GM21526 (cell line): ENCODE measurements around the gene DMXL1.

ENCODE experiments used
- ATAC-seq: cut with Tn5 transposase; IDR thresholded peaks from one replicate; pipeline ENCODE4 v1.9.1; 2021; ENCODE audit warnings: moderate library complexity; ENCODE audit not compliant: unreplicated experiment, low FRiP score

DMXL1 gene

DNA sequence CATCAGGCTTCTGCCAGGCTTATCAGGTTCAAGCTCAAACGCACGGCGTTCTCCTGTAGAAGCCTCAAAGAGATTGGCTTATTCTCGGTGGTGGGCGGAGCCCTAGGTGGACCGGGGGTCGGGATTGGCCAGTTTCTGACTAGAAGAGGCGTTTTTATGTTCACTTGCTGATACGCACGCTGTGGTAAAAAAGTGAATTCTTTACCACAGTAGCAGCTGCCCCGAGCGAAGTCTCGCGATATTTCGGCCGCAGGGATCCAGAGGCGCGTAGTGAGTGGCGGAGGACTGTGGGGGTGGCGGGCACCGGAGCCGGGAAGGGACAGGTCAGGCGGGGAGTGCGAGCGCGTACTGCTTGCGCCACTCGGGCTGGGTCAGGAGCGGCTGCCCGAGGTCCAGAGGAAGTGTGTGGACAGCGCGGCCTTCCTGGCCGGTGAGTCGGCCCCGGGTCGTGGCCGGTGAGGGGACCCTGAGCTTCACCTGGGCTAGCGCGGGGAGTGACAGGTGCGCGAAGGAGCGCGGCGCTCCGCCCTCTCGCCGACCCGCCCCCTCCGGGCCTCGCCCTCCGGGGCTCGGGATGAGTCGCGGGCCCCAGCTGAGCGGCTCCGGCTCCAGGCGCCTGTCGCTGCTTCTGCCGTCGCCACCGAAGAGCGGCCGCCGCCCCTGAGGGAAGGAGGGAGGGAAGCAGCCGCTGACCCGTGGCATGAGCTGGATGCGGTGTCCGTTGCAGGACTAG is at the start of gene DMXL1:
Gene DMXL1 (plus strand): TSS at position 260 of the 733 bp plus-strand sequence. CDS start 483 bp downstream, outside the sequence.
- peak; percentile 77 for ATAC-seq

GRCh38 chr5:119021149-119021732 is 49.6 kb upstream of the DMXL1 start:
- ATAC-seq: no peak

DNA sequence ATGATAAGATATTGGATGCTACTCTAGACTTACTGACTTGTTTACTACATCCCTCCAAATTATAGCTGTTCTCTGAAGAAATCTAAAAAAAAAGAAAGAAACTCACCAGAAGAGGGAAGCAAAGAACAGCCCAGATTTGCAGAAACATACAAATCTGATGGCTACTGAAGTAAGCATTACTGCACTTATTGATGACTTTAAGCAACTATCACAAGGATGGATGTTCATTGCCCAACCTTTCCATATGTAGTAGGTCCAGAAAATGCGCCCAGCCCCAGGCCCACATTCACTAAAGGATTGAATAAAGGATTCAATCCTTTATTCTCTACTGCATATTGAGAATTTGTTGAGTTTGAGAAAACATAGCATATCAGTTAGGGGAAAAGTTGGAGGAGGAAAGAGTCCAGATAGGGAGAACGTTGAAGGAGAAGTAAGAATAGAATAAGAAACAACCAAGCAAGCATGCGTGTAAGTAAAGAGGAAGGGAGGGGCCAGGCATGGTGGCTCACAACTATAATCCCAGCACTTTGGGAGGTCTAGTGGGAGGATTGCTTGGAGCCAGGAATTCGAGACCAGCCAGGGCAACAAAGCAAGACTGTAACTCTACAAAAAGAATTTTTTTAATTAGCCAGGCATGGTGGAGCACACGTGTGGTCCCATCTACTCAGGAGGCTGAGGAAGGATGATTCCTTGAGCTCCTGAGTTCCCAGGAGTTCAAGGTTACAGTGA is 48.7 kb upstream of the DMXL1 start:
- ATAC-seq: peak; percentile 56

DNA sequence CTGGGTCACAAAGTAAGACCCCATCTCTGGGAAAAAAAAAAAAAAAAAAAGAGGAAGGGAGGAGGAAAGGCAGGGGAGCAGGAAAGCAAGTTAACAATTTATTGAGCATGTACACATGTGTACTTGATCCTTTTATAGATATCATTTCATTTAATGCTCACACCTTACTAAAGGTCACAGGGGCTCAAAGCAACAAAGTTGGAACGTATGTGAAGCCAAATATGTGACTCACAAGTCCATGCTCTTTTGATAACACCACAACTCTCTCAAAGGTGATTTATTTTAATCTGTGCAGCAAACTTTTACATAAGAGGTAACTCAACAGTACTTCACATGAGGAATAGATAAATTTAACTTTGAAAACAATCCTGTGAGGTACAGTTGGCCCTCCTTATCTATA is 48.1 kb upstream of the DMXL1 start:
- ATAC-seq: no peak

- ATAC-seq: no peak
Observed at GRCh38 chr5:119028575-119028974, 42.3 kb upstream of the DMXL1 start.

DNA sequence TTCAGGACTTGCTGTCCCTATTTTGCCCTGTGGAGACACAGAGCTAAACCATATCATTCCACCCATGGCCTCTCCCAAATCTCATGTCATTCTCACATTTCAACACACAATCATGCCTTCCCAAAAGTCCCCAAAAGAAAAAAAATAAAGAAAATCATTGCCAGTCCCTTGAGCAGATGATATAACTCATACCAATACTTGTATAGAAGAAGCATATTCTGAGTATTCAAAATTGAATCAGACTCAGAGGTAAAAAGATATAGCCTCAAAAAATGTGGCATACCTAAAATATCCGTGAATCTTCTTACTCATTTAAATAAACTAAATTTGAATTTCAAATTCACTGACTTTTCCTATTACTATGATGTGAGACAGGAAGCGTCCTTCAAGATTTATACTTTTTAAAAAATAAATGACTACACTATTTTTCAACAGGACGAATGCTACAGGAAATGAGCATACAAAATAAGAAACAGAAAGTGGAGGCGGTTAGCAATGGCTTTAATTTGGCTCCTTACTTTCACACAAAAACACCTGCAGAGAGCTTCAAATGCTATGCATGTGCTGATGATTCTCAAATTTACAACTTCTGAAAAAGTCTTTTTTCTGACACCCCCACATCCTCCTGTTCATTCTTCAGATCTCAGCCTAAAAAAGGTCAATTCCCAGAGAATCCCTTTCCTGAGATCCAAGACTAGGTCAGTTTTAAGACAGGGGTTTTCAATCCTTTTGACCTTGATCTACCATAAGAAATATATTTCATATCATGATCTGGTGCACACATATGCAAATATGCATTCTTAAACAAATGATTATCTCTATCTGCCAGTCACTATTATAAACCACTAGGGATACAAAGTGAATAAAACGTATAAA is 39.6 kb upstream of the DMXL1 start:
- ATAC-seq: peak; percentile 82

GRCh38 chr5:119031905-119032304 is 39.0 kb upstream of the DMXL1 start:
- ATAC-seq: peak; percentile 46

DNA sequence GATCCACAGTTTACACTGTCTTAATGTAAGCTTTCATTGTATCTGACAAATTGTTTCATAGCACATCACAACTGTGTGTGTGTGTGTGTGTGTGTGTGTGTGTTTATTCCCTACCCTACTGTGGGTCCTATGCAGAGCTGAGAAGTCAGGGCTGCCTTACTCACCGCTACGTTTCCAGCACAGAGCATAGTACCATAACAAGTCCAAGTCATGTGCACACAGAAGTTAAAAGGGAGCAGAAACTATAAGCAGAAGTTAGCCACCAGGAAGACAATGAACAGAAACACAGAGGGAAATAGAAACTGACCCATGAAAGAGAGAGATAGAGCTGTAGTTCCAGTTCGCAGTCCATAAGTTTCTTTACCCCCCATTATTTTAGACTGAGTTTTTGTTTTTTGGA is 38.2 kb upstream of the DMXL1 start:
- ATAC-seq: peak; percentile 38

DNA sequence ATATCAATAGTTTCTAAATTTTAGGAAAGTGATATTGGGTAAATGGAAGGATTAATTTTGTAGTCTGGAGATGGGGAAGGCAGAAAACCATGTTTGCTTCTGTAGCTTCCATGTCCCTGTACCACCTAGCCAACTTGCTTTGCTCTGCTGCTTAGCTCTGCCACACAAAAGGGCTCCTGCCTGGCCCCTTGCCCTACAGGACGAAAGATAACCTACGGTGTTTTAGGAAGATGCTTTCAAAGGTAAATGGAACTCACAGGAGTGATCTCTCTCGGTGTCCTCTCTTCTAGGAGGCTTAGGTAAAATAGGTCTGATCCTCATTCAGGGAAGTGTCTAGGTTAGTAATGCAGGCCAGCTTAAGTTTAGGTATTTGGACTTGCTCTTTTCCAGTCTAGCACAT is 37.8 kb upstream of the DMXL1 start:
- ATAC-seq: no peak

DNA sequence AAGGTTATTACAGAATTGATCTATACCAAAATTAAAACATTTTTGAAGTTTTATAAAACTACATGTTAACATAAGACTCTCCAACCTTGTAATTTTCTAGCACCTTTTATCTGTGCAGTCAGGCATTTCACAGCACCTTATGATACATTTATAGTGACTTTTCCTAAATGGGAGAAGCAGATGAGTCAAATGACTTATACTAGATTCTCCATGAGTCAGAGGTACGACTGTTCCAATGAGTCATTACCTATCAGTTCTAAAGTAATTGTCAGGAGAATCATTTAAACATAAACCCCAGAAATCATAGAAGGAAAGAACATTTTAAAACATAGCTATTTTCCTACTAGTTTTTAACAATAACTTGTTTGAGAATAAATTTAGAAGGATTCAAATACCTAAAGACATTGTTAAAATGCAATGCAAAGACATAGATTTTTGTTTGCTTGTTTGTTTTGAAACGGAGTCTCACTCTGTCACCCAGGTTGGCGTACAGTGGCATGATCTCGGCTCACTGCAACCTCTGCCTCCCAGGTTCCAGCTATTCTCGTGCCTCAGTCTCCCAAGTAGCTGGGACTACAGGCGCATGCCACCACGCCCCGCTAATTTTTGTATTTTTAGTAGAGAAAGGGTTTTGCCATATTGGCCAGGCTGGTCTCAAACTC is 34.7 kb upstream of the DMXL1 start:
- no peak for ATAC-seq

DNA sequence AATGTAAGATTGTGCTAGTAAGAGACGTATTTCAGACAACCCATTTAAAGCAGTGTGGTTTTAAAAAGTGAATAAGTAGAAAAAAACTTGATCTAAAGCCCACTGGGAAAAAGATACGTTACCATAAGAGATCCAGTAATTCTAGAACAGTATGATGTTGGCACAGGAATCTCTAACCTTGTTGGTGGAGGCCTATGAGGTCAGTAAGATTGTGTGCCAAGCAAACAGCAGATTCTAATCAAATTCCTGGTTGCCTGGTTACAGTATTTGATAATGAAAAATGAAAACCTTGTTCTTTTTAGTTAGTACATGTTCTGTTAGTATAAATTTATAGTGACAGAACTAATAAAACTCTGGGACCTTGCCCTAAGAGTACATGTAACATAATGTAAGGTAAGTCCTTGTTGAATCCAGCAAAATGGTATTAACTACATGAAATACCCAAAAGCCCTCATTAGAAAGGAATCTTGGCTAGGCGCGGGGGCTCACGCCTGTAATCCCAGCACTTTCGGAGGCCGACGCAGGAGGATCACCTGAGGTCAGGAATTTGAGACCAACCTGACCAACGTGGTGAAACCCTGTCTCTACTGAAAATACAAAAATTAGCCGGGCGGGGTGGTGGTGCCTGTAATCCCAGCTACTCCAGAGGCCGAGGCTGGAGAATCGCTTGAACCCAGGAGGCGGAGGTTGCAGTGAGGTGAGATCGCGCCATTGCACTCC is 33.2 kb upstream of the DMXL1 start:
- no peak for ATAC-seq

DNA sequence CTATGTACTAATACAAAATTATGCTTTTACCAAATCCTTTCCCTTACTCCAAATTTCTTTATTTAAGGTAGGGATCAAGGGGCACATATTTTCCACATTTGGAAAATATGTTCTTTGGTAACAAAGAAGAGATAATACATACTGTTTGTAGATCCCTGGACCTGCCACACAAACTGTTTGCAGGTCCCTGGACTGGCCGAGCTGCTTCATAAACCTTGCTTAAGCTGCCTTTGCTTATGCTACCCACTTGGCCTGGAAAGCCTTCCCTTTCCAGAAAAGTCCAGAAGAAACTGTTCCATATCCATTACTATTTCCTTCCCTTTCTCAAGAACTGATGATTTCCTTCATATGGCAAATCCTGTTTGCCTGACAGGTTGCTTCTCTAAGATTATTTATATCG is 22.6 kb upstream of the DMXL1 start:
- ATAC-seq: no peak

DNA sequence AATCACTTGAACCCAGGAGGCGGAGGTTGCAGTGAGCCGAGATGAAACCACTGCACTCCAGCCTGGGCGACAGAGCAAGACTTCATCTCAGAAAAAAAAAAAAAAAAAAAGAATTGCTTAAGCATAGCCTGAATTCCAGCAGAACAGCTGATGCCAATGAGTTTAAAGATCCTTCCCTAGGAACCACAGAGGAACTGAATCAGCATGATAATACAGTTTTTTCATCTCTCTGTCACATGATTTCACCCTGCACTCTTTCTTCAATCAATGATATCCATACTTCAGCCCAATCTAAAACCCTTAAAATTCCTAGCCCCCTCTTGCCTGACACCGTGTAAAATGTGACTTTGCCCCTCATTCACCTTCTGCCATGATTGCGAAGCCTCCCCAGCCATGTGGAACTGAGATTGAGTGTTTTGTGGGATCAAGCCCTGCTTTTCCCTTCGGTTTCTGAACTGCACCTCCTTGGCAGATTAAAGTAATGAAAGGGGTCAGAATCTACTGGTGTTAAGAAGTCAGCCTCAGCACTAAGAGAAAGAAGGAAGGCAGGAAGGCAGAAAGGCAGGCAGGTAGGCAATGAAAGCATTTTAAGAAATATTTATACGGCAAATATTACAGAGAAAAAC is 20.9 kb upstream of the DMXL1 start:
- ATAC-seq: no peak

- ATAC-seq: no peak
Observed at GRCh38 chr5:119054101-119054500, 16.8 kb upstream of the DMXL1 start.

- no peak for ATAC-seq
Observed at GRCh38 chr5:119055294-119055693, 15.6 kb upstream of the DMXL1 start.

DNA sequence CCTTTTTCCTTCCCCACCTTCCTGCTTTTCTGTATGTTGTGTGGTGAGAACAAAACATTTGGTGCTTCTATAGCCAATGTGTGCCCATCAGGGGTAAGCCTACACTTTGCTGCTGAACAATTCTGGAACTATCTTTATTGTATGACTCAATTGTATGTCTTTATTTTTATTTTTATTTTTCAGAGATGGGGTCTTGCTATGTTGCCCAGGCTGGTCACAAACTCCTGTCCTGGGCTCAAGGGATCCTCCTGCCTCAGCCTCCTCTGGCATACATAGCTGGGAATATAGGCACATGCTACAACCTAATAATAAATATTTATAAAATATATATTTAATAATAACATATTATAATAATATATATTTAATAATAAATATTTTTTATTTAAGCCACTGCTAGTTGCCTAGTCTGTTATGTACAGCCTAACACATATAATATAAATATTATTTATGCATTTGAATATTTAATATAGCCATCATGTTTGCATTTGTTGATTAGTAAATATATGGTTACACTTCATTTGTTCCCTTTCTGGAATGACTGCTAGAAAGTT is 11.8 kb upstream of the DMXL1 start:
- ATAC-seq: no peak

- no peak for ATAC-seq
Observed at GRCh38 chr5:119059740-119060255, 11.1 kb upstream of the DMXL1 start.

GRCh38 chr5:119063579-119064379 is 7.1 kb upstream of the DMXL1 start:
- peak; percentile 84 for ATAC-seq
